SU-DHL-6 (cell line): ENCODE results near the gene MYLK4.

Source experiments
- H2AFZ ChIP-seq: fragments of 200-600 bp; sonication (generic); 2 replicates; pipeline ENCODE4 v1.6.1; 2014; ENCODE audit warnings: low read depth, mild to moderate bottlenecking, moderate library complexity, mixed read lengths, antibody characterized with exemption, low read length; ENCODE audit not compliant: severe bottlenecking
- H3F3A ChIP-seq: fragments of 200-600 bp; shearing (Covaris generic); 2 replicates; pipeline ENCODE4 v1.6.0; 2016; ENCODE audit warnings: antibody characterized with exemption, mild to moderate bottlenecking; ENCODE audit not compliant: insufficient read depth
- H3K27ac ChIP-seq: fragments of 200-600 bp; sonication (generic); 2 replicates; pipeline ENCODE4 v1.5.1; 2016; ENCODE audit warnings: low read depth, mild to moderate bottlenecking, low read length, moderate library complexity, mixed read lengths
- H3K27me3 ChIP-seq: fragments of 200-600 bp; sonication (generic), shearing (Covaris generic); 2 replicates; pipeline ENCODE4 v1.6.0; 2014; ENCODE audit warnings: mild to moderate bottlenecking, low read length
- H3K36me3 ChIP-seq: fragments of 200-600 bp; sonication (generic); 2 replicates; pipeline ENCODE4 v1.6.1; 2014; ENCODE audit warnings: mild to moderate bottlenecking, low read length, mixed read lengths
- H3K4me2 ChIP-seq: fragments of 300-600, 200-600 bp; shearing (Covaris generic), sonication (generic); 2 replicates; pipeline ENCODE4 v1.6.0; 2014; ENCODE audit warnings: low read length, low read depth, mild to moderate bottlenecking; ENCODE audit not compliant: poor library complexity, severe bottlenecking
- H3K4me3 ChIP-seq: fragments of 200-600 bp; sonication (generic); 2 replicates; pipeline ENCODE4 v1.5.1; 2014; ENCODE audit warnings: antibody characterized with exemption, low read length, mild to moderate bottlenecking, mixed read lengths; ENCODE audit not compliant: insufficient read depth, poor library complexity, severe bottlenecking
- H3K79me2 ChIP-seq: fragments of 200-600 bp; sonication (generic); 2 replicates; pipeline ENCODE4 v1.6.1; 2014; ENCODE audit warnings: mild to moderate bottlenecking, low read length, moderate library complexity; ENCODE audit not compliant: insufficient read depth
- H3K9ac ChIP-seq: fragments of 200-600 bp; sonication (generic); 2 replicates; pipeline ENCODE4 v1.7.0; 2014; ENCODE audit warnings: mild to moderate bottlenecking, low read length
- H3K9me2 ChIP-seq: fragments of 200-600 bp; sonication (generic); replicated peaks from 2 replicates; pipeline ENCODE4 v1.6.1; 2014; ENCODE audit warnings: low read length; ENCODE audit not compliant: insufficient read depth
- H3K9me3 ChIP-seq: fragments of 200-600 bp; sonication (generic); 2 replicates; pipeline ENCODE4 v1.6.1; 2014; ENCODE audit warnings: low read length, mixed read lengths; ENCODE audit not compliant: insufficient read depth
- H4K20me1 ChIP-seq: fragments of 200-600 bp; sonication (generic); 2 replicates; pipeline ENCODE4 v1.6.1; 2014; ENCODE audit warnings: low read depth, mild to moderate bottlenecking, antibody characterized with exemption, low read length, moderate library complexity, mixed read lengths
- EZH2phosphoT487 ChIP-seq: fragments of 200-600 bp; sonication (generic), shearing (Covaris generic); conservative IDR thresholded peaks from 2 replicates; pipeline ENCODE4 v1.6.1; 2018; ENCODE audit warnings: mild to moderate bottlenecking, antibody characterized with exemption, low read length, moderate library complexity, mixed read lengths
- TF ChIP-seq, protein P1 (sequence below): fragments of 200-600 bp; sonication (generic); IDR thresholded peaks from one replicate; pipeline ENCODE4 v1.5.1; 2017; ENCODE audit warnings: antibody characterized with exemption, mild to moderate bottlenecking, low read length, moderate library complexity; ENCODE audit not compliant: insufficient read depth, poor library complexity, severe bottlenecking

MYLK4 gene

DNA sequence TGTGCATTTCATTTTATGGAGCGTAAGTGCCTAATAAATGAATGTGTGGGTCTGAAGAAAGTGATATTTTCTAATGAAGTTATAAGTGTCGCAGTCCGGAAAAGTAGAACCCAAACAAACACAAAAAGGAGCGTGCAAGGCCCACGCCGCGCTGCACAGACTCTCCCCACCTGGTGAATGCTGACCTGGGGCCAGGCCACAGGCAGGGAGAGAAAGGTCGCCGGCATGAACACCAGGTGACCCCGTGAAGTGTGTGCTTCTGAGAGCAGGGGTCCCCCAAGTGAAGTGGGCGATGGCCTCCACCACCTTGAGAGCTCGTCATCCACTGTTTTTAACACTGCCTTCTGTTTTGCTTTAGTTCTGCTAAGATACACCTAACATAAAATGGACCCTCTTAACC, 114.8 kb downstream of the MYLK4 start:
- Histone ChIP-seq H3K79me2 (no peaks in the 10 kb centered on the region), H3K27me3 (0 out of 2 replicates have a peak, but pooled peaks cover 3% of the 10 kb centered on the region), H3K4me2 (no peak overlapping the region), H3K9ac (no peak overlapping the region), H3K9me2 (no peaks in the 10 kb centered on the region), H3K36me3 (no peaks in the 10 kb centered on the region), H3K9me3 (no peaks in the 10 kb centered on the region), H4K20me1 (no peaks in the 10 kb centered on the region), H2AFZ (no peak overlapping the region), H3K4me3 (no peak overlapping the region), H3K27ac (no peak overlapping the region), H3F3A (no peaks in the 10 kb centered on the region)
- TF ChIP-seq EZH2phosphoT487 = no peak
- TF ChIP-seq, protein P1, sequence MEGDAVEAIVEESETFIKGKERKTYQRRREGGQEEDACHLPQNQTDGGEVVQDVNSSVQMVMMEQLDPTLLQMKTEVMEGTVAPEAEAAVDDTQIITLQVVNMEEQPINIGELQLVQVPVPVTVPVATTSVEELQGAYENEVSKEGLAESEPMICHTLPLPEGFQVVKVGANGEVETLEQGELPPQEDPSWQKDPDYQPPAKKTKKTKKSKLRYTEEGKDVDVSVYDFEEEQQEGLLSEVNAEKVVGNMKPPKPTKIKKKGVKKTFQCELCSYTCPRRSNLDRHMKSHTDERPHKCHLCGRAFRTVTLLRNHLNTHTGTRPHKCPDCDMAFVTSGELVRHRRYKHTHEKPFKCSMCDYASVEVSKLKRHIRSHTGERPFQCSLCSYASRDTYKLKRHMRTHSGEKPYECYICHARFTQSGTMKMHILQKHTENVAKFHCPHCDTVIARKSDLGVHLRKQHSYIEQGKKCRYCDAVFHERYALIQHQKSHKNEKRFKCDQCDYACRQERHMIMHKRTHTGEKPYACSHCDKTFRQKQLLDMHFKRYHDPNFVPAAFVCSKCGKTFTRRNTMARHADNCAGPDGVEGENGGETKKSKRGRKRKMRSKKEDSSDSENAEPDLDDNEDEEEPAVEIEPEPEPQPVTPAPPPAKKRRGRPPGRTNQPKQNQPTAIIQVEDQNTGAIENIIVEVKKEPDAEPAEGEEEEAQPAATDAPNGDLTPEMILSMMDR = no peak

DNA sequence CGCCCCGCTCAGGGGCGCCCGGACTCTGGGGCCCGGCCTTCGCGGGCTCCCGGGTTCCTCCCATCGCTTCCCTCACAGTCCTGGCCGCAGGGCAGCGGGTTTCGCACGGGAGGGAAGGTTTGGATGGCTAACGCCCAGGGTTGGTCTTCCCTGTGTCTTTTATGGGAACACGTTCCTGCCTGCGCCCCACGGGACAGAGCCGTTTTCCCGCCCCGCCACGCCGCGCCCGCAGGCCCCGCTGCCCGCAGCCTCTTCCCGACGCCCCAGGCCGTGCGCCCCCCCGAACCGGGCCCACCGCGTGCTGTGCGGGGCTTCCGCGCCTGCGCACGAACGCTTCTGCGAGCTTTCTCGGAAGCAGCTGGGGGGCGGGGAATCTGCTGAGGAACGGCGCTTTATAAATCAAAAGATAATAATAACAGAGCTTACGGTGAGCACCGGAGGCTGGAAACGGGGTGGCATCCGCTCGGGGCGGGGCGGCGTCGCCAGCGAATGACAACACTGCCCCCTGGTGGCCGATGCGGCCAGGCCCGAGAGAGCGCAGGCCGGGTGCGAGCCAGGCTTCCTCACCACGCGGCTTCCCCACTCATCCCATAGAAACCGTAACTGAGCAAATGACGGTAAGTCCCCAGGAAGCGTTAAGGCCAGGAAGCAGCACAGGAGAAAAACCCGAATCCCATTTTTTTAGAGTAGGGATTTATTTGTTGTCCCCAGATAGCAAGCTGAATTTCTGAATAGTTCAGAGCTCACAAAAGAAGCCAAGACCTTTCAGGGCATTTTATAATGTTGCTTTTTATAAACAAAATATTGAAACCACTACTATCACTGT, 116.4 kb downstream of the MYLK4 start:
- no peaks in the 10 kb centered on the region for H4K20me1 ChIP-seq
- peak overlapping the region; percentile 33 for H2AFZ ChIP-seq
- no peaks in the 10 kb centered on the region for H3K36me3 ChIP-seq
- H3K4me3 ChIP-seq = no peak overlapping the region
- H3K27me3 ChIP-seq = 0 out of 2 replicates have a peak, but pooled peaks cover 3% of the 10 kb centered on the region
- H3K9ac ChIP-seq = no peak overlapping the region
- H3K9me2 ChIP-seq = no peaks in the 10 kb centered on the region
- no peak overlapping the region for H3K4me2 ChIP-seq
- H3K27ac ChIP-seq = no peak overlapping the region
- H3F3A ChIP-seq = no peaks in the 10 kb centered on the region
- no peaks in the 10 kb centered on the region for H3K79me2 ChIP-seq
- TF ChIP-seq EZH2phosphoT487 = 0 out of 2 replicates have a peak, but pooled peaks have one; percentile 70
- TF ChIP-seq, protein P1 = peak; percentile 100
- no peaks in the 10 kb centered on the region for H3K9me3 ChIP-seq

DNA sequence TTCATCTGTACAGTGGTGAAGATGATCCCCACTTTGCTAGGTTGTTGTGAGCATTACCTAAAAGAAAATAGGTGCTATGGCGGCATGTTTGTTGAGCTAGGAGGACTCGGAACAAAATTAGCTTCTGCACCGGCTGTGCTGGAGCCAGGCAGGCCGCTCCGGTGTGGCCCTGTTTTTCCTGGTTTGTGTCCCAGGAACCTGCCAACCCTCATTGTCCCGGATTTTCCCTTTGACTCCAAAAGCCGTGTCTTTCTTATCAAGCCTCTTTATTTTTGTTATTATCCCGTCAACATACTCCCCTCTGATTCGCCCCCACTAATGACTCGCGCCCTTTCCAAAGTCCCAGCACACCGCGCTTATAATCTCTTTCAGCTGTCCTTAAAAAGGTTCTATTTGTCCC, 117.0 kb downstream of the MYLK4 start:
- no peak overlapping the region for H3K27ac ChIP-seq
- no peaks in the 10 kb centered on the region for H3F3A ChIP-seq
- no peaks in the 10 kb centered on the region for H3K9me3 ChIP-seq
- no peaks in the 10 kb centered on the region for H4K20me1 ChIP-seq
- H3K9ac ChIP-seq = no peak overlapping the region
- 0 out of 2 replicates have a peak, but pooled peaks cover 3% of the 10 kb centered on the region for H3K27me3 ChIP-seq
- TF ChIP-seq, protein P1 = no peak
- TF ChIP-seq EZH2phosphoT487 = no peak
- no peak overlapping the region for H3K4me3 ChIP-seq
- H3K9me2 ChIP-seq = no peaks in the 10 kb centered on the region
- no peak overlapping the region for H2AFZ ChIP-seq
- no peaks in the 10 kb centered on the region for H3K79me2 ChIP-seq
- H3K36me3 ChIP-seq = no peaks in the 10 kb centered on the region
- no peak overlapping the region for H3K4me2 ChIP-seq
